NCI-H510A (cell line): ENCODE measurements around the gene PDE6G.

Experiments used
- DNase-seq: peaks from one replicate; lab custom pipeline; 2025; lab: John Stamatoyannopoulos, UW

The PDE6G gene

DNA sequence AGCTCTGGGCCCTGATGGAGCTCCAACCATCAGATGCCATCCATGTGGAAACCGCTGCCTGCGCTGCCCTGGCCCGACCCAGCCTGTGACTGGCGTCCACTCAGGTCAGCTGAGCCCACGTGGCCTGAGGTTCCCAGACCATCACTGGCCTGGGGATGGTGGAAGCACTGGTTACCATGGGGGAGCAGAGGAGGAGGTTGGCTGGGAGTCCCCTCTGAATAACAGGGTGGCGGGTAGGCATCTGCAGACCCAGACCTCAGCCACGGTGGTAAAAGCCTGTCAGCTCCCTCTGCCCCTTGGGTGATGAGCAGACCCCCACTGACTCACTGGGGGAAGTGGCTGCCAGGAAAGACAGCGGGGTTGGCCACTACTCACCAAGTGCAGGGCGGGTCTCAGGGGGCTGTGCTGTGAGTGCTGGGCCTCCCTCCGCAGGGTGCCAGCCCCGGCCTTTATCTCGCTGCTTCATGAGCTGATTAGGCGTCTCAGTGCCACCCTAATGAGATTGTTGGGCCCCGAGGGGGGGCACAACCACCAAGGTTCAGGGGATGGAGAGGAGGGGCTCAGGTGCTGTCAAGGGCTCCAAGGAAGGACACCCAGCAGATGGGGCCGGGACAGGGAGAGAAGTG is at the start of gene PDE6G:
Gene PDE6G (minus strand): TSS at position 425 of the 626 bp plus-strand sequence. CDS start 3,237 bp downstream, outside the sequence.
- no peak for DNase-seq

DNA sequence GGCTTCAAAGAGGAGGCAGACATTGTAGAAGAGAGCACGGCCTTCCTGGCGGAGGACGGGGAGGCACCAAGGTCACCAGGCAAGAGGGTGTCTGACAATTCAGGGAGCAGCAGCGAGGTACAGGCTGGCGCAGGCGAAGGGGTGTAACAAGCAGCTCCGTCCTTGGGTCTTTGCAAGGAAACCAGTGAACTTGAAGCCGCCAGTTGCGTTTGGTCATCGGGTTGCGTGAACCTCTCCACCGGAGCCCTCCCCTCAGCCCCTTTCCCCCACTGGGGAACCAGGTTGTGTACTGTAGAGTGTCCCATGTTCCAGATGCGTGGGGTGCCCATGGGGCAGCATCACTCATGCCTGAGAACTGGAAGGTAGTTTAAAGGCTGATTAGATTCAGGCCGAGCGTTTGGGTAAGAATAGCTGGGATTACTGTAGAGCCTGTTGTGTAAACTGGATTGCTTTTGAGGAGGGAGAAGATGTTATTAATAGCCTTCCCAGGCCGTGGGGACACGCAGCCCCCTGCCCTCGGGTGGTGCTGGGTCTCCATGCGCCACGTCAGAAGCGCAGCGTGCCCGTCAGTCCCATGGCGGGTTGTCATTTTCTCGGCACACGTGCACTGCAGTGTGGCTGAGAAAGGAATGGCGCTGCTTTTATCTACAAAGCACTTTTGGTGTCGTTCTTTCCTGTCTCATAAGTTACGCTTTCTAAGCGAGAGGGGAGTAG is 49.3 kb upstream of the PDE6G start:
- DNase-seq: no peak

DNA sequence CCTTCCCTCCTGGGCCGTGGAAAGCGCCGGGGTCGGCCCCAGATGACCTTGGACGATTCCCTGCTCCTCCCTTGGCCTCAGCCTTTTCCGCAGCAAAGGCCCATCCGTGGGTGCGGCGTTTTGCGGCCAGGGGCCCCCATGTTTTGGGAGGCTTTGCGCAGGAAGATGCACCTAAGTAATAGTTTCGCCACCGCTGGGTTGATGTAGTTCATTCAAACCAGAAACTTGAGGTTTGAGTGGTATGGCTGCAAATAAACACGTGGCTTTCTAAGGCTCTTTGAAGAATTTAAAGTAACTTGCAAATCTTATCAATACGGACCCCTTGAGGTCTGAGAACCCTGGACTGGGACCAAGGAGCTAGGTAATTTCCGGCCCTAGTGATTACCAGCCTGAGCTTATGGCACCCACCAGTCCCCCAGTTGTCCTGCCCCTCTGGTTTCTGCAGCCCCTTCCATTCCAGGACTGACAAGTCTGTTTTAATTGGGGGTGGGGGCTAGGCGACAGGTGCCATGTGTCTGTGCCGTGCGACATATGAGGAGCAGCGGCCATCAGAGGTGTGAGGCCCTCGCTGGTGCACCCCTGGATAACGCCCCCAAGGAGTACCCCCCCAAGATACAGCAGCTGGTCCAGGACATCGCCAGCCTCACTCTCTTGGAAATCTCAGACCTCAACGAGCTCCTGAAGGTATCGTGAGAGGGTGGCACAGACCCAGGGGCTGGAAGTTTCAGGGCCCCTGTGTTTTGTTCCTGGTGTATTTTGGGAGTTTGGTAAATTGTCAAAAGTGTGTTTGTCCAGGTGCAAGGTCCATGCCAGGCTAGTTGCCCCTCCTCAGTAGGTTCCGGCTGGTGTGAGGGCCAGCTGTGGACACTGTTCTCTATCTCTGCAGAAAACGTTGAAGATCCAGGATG is 47.7 kb upstream of the PDE6G start:
- no peak for DNase-seq

DNA sequence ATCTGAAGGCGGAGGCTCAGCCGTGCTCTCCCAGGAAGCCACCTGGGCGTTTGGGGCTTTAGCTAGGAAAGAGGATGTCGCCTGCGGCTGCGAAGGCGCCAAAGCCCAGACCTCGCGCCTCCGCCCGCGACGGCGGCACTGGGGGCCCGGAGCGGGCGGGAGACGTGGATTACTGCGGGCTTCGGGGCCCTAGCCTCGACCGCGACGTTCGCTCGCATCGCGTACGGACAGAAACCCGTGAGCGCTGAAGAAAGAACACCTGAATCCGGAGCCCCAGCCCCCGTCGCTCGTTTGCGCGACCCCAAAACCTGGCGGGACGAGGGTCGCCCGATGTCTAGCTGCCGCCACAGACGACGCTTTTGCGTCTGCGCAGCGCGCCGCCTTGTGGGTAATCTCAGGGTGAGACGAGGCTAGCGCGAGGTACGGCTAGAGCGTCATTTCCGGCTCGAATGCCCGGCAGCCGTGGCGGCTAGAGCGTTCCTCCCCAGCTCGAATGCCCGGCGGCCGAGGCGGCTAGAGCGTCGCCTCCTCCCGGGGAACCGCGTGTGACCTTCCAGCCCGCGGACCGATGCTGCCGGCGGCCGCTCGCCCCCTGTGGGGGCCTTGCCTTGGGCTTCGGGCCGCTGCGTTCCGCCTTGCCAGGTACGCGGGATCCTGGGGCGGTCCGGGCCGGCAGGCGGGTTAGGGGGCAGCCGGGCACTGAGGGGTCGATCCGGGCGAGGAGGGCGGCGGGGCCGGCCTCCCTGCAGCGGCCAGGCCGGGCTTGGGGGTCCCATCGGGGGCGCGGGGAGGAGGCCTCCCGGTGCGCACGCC is 46.8 kb upstream of the PDE6G start, which contains the start of gene MRPL12:
Gene MRPL12 (plus strand): TSS at position 434 of the 813 bp plus-strand sequence. CDS start 135 bp downstream, at position 569.
- peak; percentile 92 for DNase-seq

DNA sequence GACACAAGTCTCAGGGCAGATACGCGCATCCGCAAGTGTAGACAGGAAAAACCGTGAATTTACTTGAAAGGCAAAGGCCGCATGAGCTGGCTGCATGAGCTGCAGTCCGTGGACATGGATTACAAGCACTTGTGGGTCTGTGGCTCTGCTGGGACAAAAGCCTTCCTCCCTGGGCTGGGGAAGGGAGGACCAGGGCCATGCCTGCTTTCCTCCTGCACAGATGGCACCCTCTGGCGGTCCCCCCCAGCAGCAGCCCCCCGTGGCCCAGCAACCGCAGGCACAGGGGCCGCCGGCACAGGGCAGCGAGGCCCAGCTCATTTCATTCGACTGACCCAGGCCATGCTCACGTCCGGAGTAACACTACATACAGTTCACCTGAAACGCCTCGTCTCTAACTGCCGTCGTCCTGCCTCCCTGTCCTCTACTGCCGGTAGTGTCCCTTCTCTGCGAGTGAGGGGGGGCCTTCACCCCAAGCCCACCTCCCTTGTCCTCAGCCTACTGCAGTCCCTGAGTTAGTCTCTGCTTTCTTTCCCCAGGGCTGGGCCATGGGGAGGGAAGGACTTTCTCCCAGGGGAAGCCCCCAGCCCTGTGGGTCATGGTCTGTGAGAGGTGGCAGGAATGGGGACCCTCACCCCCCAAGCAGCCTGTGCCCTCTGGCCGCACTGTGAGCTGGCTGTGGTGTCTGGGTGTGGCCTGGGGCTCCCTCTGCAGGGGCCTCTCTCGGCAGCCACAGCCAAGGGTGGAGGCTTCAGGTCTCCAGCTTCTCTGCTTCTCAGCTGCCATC is 45.1 kb upstream of the PDE6G start:
- DNase-seq: no peak

DNA sequence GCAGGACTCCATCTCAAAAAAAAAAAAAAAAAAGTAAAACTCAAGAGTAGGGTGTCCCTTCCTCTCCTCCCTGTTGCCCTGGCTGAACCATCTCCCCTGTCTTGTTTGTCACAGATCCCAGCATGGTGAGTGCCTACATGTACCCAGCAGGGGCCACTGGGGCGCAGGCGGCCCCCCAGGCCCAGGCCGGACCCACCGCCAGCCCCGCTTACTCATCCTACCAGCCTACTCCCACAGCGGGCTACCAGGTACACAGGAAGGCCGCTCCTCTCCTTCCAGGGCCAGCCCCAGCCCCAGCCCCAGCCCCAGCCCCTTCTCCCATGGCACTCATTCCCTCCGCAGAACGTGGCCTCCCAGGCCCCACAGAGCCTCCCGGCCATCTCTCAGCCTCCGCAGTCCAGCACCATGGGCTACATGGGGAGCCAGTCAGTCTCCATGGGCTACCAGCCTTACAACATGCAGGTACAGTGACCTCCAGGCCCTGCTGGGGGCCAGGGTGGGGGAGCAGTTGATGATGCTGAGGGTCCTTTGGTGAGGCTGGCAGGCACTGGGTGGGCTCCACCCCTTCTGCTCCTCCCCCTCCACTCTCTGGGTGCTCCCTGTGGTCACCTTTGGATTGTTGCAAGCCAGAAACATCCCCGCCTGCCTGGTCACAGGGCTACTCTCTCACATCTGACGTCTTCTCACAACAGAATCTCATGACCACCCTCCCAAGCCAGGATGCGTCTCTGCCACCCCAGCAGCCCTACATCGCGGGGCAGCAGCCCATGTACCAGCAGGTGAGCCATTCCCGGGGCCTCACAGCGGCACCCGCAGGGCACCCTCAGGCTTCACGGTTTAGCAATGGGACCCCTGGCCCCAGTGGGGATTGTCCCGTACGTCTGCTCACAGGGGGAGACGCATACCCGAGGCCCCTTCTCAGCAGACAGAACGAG is 44.3 kb upstream of the PDE6G start:
- no peak for DNase-seq

DNA sequence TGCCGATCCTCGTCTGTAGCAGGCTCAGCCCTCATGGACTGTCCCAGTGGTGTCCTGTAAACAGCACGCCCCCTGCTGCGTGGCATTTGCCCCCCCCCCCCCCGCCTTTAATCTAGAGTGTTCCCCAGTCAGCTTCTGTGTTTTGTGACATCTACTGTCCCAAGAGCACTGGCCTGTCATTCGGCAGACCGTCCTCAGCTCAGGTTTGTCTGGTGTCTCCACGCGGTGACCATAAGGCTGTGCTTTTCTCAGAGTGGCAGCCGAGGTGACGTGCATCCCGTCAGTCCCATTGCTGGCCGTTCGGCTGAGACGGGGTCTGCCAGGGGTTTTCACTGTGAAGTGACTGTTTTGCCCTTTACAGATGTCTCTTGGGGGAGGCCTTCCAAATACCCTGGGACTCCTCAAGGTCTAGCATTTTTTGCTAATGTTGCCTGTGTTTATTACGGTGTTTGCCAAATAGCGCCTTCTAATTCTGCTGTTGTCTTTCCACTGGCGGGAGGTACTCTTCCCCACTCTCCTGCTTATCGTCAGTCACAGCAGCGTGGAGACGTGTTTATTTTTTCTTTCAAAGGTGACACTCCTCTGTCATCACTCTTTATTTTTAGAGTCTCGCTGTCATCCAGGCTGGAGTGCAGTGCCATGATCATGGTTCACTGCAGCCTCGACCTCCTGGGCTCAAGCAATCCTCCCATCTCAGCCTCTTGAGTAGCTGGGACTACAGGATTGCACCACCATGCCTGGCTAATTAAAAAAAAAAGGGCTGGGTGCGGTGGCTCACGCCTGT is 41.1 kb upstream of the PDE6G start:
- no peak for DNase-seq

DNA sequence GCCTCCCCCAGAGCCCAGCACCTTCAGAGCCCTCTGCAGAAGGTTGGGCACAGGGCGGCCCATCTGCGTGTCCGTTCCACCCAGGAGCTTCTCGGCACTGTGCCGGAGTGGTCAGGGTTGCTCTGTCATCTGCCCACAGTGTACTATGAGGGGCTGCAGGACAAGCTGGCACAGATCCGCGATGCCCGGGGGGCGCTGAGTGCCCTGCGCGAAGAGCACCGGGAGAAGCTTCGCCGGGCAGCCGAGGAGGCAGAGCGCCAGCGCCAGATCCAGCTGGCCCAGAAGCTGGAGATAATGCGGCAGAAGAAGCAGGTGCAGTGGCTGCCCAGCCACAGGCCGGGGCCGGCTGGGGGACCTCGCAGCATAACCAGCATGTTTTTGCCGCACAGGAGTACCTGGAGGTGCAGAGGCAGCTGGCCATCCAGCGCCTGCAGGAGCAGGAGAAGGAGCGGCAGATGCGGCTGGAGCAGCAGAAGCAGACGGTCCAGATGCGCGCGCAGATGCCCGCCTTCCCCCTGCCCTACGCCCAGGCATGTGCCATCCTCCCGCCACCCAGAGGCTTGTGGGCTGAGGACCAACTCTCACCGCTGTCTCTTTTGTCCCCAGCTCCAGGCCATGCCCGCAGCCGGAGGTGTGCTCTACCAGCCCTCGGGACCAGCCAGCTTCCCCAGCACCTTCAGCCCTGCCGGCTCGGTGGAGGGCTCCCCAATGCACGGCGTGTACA is 40.0 kb upstream of the PDE6G start:
- no peak for DNase-seq

DNA sequence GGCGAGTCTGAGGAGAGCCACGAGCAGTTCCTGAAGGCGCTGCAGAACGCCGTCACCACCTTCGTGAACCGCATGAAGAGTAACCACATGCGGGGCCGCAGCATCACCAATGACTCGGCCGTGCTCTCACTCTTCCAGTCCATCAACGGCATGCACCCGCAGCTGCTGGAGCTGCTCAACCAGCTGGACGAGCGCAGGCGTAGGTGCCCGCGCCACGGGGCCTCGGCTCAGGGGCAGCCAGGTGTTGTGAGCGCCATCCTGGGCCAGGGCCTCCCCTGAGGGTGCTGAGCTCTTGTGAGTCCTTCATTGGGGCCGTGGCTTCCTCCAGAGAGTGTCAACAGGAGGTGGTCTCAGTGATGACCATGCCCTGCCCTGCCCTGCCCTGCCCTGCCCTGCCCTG is 39.5 kb upstream of the PDE6G start:
- DNase-seq: no peak

DNA sequence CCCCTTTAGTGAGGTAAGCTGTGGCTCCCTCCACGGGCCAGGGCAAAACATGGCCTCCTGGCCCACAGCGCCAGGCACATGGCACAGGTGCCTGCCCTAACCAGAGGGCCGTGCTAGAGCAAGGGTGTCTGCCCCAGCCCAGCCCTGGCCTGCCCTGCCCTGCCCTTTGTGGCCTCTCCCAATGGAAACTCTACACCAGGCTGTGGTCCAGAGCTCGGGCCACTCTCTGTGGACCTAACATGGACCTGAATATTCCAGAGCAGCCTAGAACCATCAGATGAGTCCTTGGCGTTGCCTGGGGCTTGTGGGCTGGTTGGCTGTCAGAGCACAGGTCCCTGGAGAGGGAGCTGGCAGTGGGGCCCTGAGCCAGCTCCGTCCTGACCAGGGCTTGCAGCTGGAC is 38.9 kb upstream of the PDE6G start:
- DNase-seq: no peak

DNA sequence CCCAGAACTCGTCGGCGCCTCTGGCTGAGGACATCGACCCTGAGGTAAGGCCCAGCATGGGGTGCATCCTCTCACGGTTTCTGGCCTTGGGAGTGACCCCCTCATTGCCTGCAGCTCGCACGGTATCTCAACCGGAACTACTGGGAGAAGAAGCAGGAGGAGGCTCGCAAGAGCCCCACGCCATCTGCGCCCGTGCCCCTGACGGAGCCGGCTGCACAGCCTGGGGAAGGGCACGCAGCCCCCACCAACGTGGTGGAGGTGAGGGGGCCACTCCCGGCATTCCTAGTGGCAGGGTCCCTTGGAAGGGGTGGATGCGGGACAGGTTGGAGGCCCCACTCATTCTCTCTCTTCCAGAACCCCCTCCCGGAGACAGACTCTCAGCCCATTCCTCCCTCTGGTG is 38.5 kb upstream of the PDE6G start:
- no peak for DNase-seq

DNA sequence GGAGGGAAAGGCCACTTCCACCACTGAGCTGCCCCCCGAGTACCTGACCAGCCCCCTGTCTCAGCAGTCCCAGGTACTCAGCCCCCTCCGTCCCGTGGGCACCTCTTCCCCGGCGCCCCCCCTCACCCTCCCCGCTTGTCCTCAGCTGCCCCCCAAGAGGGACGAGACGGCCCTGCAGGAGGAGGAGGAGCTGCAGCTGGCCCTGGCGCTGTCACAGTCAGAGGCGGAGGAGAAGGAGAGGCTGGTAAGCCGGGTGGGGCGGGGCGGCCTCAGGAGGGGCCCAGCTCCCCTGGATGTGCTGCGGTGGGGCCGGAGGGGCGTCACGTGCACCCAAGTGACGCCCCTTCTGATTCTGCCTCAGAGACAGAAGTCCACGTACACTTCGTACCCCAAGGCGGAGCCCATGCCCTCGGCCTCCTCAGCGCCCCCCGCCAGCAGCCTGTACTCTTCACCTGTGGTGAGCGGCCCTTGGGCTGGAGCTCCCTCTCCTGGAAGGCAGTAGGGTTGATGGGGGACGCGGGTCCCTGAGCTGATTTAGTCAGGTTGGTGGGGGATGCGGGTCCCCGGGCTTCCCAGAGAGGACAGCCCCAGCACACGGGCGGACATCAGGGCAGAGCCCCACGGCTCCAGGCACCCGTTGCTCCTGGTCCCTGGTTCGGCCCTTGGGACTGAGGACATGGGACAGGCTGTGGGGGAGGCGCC is 37.3 kb upstream of the PDE6G start:
- DNase-seq: no peak

DNA sequence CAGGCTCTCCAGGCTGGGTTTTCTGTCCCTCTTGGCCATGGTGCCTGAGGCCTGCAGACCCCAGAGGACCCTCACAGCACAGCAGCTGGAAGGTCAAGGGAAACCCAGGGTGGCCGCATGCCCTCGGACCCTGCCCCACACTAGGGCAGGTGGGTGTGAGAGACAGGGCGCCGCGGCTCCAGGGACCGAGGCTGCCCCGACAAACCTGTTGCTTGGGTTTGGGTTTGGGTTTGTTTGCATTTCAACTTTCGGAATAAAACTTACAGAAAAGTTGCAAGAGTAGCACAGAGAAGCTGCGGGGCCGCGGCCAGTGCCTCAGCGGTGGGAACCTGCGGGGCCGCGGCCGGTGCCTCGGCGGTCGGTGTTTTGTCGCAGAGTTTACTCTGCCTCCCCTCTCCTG is 35.3 kb upstream of the PDE6G start:
- DNase-seq: no peak

DNA sequence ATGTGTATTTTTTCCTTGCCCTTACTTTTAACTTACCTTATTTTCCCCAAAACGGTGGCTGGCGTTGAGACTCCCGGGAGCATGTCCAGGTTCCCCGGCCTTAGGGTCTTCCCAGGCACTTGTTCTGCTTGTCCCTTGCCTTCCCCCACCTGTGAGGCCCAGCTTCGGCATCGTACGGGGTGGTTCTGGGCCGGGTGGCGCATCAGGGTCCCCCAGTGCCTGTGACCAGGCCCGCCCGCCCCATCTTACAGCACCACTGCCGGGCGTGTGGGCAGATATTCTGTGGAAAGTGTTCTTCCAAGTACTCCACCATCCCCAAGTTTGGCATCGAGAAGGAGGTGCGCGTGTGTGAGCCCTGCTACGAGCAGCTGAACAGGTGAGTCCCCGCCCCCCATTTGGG is 34.9 kb upstream of the PDE6G start:
- no peak for DNase-seq

DNA sequence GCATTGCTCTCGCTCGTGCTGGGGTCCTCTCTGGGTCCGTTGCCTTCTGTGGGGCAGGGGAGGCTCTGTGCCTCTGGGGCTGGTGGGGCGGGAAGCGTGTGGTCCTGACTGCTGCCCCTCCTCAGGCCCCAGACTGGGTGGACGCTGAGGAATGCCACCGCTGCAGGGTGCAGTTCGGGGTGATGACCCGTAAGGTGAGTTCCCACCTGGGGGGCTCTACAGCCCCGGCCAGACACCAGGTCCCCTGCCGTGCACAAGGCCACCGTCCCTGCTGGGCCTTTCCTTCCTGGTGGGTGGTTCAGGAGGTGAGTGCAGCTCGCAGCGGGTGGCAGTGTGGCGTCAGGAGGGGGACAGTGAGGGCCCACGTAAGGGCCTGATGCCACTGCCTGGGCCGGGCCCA is 34.2 kb upstream of the PDE6G start:
- DNase-seq: no peak

DNA sequence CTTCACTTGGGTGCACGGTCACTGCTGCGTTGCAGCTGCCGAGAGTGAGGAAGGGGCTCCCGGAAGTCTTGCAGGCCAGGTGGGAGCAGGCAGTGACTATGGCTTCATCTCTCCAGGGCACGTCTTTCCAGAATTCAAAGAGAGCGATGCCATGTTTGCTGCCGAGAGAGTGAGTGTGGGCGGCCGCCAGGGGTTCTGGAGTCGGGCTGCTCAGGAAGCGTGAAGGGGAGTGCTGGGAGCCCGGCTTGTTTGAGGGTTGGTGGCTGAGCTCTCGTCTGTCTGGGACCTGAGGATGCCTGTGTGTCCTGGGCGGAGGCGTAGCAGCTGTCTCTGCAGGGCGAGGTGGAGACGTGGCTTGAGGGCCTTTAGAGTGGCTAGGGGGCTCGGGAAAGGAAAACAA is 33.7 kb upstream of the PDE6G start:
- no peak for DNase-seq

DNA sequence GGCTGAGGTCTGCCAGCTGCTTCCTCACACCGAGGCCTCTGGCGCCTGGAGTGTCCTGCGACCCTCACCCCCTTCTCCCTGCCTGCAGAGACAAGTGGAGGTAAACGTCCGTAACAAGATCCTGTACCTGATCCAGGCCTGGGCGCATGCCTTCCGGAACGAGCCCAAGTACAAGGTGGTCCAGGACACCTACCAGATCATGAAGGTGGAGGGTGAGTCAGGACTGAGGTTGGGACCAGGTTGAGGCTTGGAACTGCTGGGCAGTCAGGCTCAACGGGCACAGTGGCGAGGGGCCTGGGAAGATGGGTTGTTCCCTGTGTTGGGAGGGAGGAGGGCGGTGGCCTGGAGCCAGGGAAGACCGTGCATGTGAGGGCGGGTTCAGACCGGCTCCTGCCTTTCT is 32.3 kb upstream of the PDE6G start:
- no peak for DNase-seq
